Sciatic nerve (tissue), 2 donors: ENCODE results near the gene SLC35E4. TPM values are rescaled to one million over a fixed set of nuclear protein-coding genes. Genes with fewer than 3 reads are reported as not detected.

Experiments used
- ATAC-seq: fragments of 200-7000 bp; cut with Tn5 transposase; one replicate; pipeline ENCODE4 v1.9.1; 2020; ENCODE audit warnings: mild to moderate bottlenecking, moderate library complexity
- DNase-seq: peaks from one replicate; pipeline ENCODE4 v3.0.0-alpha.2; 2020; ENCODE audit warnings: low spot score
- intact Hi-C: fragments of 100-400 bp; cut with DNase I; formaldehyde crosslinking; loops from one replicate; pipeline ENCODE4 v1.14.2; 2022
- total RNA-seq: library from RNA; stranded (reverse); fragmentation: NEBNext Ultra II Directional; extraction: Animal tissue kit (Norgen Biotek cat#: 25700); gene quantifications from one replicate; pipeline ENCODE4 v1.2.1, GENCODE V29; 2021
- donor health status: DM: no; HTN: no; CAD: no.
- donor health status: DM: no; HTN: no; CAD: no.

The SLC35E4 gene
- total RNA-seq, 1 donor from 2014 or later: 3.4 TPM

DNA sequence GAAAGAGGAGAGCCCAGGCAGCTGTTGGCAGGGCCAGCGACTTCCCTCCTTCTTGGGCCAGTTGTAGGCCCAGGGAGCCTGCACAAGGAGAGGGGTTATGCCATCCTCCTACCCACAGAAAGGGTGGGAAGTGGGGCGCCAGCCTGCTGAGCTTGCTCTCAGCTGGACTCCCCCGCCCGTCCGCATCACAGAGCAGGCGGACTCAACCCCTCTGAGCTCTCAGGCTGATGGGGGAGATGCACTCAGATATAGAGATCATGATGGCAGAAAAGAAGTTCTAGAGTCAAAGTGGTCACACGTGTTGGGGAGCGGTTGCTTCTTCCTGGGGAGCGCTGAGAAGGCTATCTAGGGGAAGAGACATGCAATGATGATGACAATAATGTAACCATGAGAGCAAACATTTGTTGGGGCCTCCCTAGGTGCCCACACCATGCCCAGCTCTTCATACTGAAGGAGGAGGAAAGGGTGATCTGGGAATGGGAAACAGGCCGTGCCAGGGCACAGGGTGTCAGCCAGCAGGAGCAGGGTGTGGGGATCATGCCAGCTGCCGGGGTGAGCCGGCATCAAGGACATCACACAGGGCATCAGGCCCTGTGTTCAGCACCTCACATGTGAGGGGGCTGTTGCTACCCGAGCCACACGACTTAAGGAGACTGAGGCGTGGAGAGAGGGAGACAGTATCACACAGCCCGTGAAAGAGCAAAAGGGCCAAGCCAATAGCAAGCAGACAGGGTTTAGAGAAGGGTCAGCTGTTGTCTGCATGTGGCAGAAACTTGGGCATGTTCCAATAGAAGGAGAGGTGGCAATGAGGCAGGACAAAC is 7.7 kb downstream of the SLC35E4 start:
- ATAC-seq (no peak), DNase-seq (no peak)
- intact Hi-C loops: no loop called here

DNA sequence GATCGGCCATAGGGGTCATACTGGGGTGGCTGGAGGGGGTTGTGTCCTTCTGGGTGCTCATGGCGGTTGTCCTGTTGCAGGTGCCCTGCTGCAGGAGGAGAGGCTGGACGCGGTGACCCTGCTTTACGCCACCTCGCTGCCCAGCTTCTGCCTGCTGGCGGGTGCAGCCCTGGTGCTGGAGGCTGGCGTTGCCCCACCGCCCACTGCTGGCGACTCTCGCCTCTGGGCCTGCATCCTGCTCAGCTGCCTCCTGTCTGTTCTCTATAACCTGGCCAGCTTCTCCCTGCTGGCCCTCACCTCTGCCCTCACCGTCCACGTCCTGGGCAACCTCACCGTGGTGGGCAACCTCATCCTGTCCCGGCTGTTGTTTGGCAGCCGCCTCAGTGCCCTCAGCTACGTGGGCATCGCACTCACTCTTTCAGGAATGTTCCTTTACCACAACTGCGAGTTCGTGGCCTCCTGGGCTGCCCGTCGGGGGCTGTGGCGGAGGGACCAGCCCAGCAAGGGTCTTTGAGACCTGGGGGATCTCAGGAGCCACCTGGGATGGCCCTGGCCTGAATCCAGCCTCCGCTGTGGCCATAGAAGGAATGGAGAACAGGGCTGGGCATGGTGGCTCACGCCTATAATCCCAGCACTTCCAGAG is 11.1 kb downstream of the SLC35E4 start:
- intact Hi-C loops: no loop called here
- no peak for DNase-seq
- no peak for ATAC-seq

DNA sequence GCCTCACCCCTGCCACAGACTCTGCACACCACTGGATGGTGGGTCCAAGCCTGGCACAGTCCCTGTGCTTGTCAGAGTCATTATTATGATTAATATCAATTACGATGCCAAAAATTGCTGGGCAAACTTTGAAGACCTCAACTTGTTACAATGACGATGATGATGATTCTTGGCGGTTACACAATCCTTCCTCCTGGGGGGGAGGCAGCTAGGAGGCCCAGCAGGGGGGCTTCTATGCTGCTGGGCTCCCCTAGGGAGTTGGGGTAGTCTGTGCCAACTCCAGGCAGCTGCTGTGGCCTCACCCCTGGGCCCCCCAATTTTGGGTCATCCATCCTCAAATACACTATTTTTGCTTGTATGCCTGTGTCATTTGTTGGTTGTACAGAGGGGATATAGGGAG is 12.0 kb downstream of the SLC35E4 start:
- no peak for DNase-seq
- no peak for ATAC-seq
- intact Hi-C loops: no loop called here

DNA sequence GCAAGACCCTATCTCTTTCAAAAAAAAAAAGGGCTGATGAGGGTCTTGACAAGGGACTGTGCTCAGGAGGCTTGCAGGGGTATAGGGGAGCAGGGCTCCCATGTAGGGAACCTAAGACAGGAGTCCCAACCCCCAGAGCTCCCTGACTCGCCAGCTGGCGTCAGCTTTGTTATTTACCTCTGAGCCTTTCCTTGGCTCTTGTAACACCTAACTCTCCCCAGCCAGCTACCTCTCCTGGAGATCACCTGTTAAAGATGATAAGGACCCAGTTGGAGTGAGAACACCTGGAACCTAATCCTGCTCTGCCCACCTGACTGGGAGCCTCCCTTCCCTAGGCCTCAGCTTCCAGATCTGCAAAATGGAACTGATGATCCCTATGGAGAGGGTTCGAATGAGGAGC is 13.2 kb downstream of the SLC35E4 start:
- DNase-seq (no peak), ATAC-seq (no peak)
- intact Hi-C loops: no loop called here

DNA sequence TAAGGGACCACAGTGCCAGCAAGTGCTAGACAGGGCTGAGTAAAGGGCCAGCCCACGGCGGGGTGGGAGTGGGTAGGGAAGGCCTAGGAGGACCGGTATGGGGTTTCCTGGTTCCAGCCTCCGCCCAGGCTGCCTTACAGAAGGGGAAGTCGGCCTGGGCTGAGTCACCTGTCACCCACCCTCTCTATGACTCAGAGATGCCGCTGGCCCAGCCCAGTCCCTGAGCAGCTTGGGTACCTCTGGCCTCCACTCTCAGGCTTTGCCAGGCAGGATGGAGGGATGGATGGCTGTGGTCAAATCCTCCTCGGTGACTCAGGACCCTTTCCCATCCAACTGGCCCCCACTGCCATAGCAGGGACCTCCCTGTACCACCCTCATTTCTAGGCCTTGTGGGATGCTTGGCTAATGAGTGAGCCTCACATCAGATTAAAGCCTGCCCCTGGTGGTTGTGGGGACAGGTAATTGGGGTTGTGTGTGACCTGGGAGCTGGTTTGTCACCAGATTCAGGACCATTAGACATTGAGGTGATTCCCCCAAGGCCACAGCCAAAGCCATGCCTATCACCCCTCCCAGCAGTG is 13.9 kb downstream of the SLC35E4 start:
- ATAC-seq (peak; percentile 52), DNase-seq (no peak)
- intact Hi-C loops: no loop called here

DNA sequence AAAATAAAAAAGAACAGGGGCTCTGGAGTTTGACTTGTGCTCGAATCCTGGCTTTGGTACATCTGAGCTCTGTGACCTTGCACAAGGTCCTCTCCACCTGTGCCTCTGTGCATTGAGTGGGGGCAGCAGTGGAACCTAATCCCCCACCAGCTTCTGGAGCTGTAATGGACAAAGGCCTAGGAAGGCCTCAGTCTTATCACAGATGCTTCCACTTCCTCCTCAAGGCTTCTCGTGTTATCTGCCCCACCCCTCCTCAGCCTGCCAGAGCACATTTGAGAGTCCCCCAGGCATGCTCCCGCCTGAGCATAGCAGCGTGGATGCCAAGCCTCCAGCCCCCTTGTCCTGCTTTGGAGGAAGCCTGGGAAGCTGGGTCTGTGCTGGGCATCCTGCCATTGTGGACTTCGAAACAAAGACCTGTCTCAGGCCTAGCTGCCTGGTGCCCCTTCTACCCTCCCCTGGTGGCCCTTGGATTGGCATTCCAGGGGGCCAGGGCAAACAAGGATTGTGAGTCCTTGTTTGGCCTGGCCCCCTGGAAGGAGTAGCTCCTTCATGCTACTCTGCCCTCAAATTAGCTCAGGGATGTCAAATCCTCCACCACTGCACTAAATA is 15.0 kb downstream of the SLC35E4 start:
- no peak for ATAC-seq

DNA sequence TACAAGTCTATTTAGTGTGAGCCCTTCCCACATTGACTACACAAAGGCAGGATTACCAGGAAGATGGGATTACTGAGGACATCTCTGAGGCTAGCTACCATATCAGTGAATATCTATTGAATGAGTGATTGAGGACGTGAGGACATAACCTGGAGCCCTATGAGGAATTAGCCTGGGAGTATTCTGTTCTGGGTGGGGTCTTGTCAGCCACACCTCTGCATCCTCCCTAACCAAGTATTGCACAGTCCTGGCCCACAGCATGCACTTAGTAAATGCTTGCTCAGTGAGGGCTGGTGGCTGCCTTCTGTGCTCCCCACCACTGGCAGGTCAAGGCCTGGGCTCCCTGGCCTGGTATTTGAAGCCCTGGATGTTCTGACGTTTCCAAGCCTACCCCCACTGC is 17.3 kb downstream of the SLC35E4 start:
- intact Hi-C loops: no loop called here
- DNase-seq: no peak
- no peak for ATAC-seq

More for the DNA sequence above, 15.0 kb downstream of the SLC35E4 start:
- DNase-seq: no peak
- intact Hi-C loops: no loop called here

DNA sequence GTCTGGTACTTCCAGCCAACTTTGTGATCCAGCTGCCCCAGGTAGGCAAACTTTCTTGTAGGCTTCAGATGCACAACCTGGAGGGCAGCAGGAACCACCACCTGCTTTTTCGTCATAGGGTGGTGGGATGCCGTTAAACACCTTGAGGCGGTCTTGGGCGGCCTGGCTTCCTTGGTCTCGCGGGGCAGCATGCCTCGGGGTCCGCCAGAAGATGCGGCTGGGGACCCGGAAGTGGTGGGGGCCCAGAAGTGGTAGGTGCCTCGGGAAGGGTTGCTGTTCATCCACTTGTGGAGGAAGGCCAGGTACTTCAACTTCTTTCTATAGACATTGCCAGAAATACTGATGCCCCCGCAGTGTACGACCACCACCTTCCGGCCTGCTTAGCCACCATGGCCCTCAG is 18.8 kb downstream of the SLC35E4 start:
- no peak for DNase-seq
- intact Hi-C loops: no loop called here
- ATAC-seq: no peak

DNA sequence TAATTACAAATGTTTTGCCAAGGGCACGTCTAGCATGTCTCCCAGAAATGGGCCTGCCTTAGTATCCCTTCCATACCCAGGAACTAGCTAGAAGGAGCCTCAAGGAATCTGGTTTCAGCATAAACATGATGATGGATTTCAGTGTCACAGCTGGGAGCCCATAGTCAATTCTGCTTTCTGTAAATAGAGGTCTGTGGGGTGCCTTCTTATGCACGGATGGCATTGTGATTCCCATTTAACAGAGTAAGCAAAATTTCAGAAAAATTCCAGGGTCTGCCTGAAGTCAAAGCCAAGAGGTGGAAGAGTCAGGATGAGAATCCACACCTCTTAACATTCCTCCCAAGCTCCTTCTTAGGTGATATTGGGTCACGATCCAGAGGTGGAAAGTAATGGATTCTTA is 20.0 kb downstream of the SLC35E4 start:
- intact Hi-C loops: no loop called here
- ATAC-seq: no peak

DNA sequence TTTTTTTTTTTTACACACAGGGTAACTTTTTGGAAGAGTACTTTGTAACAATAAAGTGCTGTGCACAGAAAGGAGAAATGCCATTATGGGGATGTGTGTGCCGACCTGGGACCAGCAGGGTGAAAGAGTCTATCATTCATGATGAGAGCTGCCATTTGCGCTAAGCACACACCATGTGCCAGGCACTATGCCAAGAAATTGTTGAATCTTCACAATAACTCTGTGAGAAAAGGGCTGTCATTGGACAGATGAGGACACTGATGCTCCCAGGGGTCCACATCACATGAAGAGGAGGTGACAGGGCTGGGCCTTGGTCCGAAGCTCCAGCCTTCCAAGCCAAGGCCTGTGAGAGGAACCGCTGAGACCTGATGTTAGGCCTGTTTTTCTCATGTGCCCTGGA is 26.5 kb downstream of the SLC35E4 start:
- no peak for ATAC-seq
- intact Hi-C loops: no loop called here

More for the DNA sequence above, 20.0 kb downstream of the SLC35E4 start:
- no peak for DNase-seq

DNA sequence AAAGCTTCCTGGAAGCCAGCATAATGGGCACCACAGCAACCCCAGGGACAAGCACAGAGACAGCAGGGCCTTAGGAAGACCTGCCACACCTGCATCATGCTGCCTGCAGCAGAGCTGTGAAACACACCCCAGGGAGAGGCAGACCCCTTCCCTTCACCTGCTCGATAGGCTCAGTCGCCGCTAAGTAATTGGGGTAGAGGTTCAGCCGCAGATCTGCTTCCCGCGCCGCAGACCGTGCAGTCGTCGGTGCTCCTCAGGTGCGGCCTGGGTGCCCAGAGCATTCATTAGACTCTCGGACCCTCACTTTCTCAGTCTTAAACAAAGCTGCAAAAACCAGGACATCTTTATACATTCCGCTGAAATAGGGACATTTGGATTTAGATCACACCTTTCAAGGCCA is 29.2 kb downstream of the SLC35E4 start:
- ATAC-seq (no peak), DNase-seq (no peak)
- intact Hi-C loops: no loop called here

More for the DNA sequence above, 26.5 kb downstream of the SLC35E4 start:
- no peak for DNase-seq

DNA sequence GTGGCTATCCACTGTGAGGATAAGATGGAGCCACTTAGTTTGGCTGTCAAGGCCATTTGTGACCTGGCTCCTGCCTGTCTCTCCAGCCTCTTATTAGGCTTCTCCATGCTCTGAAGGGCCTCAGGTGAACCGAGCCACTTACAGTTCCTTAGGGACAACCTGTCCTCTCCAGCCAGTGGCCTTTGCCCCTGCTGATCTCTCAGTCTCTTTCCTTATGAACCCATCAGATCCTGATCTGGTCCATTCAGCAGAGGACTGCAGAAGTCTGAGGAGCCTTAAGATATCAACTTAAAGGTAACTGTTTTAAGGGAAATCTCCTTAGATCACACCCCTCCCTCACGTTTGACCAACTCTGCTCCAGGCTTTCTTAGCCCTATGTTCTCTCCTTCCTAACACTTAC is 29.7 kb downstream of the SLC35E4 start:
- intact Hi-C loops: no loop called here
- no peak for DNase-seq
- ATAC-seq: no peak

DNA sequence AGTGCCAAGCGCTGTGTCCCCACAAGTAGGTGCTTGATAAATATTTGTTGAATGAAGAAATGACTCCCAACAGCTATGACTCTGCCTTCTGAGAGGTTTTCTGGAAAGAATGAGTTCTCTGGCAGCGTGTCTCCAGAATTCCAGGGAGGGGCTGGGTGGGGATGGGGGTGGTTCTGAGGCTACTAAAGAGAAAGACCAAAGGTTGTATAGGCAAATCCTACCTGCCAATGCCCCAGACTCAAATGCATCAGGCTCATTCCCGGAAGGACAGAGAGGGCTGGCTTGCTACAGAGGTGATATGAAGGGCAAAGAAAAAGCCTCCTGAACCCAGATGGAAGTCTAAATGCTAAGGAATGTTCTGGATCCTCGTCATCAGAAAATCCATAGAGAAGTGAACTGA is 30.2 kb downstream of the SLC35E4 start:
- intact Hi-C loops: no loop called here
- DNase-seq (no peak), ATAC-seq (no peak)

DNA sequence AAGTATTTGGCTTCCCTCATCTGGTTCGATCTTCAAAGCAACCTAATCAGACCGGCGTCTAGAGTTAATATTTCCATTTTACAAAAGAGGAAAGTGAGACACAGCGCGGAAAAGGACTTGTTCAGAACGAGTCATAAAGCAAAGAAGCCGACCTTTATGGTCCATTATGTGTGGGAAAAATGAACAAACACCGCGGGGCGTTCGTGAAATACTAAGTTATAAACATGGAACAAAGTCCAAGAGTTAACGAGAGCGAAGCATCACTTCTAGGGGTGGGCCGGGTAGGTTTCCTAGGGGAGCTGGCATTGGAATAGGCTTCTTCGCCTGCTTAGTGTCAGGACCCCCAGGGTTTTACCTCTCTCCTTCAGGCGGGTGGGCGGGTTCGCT is 31.5 kb downstream of the SLC35E4 start:
- intact Hi-C loops: no loop called here
- DNase-seq: no peak
- ATAC-seq: peak; percentile 4

DNA sequence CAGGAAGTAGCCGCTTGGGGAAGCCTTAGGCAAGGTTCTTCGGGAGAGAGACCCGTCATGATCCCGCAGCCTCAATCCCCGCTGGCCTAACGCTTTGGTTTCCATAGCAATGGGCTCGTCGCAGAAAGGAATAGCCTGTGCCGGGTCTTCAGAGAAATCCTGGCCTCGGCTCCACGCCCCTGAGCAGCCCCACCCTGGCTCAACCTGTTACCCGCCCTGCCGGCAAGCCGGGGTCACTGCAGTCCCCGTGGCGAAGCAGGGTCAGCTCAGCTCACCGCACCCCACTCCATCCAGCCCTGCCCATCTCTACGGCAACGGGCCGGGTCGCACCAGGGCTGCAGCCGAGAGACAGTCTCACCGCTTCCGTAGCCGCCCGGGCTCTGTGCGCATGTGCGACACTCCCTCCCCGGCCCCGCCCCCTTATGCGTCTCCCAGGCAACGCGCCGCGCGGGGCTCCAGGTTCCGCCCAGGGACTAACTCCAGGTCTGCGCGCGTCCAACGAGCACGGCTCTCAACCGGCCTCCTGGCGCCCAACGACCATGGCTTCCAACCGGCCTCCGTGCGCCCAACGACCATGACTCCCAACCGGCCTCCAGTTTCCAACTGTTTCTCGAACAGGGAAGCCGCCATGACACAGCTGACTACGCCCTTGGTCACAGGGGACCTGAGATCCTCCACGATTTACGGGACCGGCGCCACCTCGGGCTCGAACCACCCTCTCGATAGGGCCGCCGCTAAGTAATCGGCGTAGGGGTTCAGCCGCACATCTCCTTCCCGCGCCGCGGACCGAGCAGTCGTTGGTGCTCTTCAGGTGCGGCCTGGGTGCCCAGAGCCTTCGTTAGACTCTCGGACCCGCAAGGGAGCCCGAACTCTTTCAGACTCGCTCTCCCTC is 32.2 kb downstream of the SLC35E4 start, which contains the start of gene DUSP18:
TSS of gene DUSP18 (minus strand) at position 382 of the 892 bp plus-strand sequence. CDS start 3,872 bp downstream, outside the sequence.
- intact Hi-C loops: no loop called here
- DNase-seq: peak; percentile 96
- ATAC-seq: peak; percentile 99

DNA sequence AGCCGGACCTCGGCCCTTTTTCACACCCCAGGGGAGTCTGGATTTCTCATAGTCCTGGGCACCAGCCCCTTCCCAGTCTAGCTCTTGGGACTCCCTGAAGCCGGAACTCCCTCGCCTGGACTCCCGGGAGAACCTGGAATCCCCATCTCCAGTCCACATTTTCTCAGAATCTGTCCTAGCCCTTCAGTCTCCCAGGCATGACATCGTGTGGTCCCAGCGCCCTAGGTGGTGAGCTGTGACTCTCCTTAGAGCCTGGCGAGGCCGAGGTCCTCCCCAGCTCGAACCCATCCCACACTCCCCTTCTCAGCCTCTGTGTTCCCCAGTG is 32.8 kb downstream of the SLC35E4 start:
- intact Hi-C loops: no loop called here
- DNase-seq (no peak), ATAC-seq (no peak)

DNA sequence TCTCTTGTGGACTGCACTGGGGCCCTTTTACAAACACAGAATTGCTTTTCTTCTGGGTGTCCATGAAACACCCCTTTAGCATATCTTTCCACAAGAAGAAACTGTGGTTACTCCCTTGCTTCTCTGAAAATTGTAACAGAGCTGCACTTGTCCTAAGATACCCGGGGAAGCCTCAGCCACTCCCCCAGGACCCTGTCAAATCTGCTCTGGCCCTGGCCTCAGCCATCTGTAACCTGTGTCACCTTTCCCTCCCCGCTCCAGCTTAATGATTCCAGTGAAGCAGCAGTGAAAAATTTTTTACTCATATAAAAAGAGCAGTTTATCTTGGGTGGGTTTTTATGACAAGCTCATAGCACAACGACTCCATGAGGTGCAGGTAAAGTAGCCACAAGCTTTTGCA is 35.5 kb downstream of the SLC35E4 start:
- intact Hi-C loops: no loop called here
- ATAC-seq: no peak
- DNase-seq: no peak

DNA sequence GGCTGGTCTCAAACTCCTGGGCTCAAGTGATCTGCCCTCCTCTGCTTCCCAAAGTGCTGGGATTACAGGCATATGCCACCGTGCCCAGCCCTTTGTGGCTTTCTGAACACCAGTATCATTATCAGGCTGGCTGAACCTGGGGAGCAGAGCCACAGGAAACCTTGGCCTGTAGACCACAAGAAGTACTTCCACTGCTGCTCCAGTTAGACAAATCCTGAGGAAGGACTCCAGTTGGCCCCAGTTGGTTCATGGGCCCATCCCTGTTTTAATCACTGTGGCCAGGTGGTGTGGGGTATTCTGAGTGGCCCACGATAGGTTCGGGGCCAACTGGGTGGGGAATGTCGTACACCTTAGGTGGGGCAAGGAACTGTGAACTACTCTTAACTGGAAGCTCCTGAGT is 37.6 kb downstream of the SLC35E4 start:
- DNase-seq (no peak), ATAC-seq (no peak)
- intact Hi-C loops: no loop called here

DNA sequence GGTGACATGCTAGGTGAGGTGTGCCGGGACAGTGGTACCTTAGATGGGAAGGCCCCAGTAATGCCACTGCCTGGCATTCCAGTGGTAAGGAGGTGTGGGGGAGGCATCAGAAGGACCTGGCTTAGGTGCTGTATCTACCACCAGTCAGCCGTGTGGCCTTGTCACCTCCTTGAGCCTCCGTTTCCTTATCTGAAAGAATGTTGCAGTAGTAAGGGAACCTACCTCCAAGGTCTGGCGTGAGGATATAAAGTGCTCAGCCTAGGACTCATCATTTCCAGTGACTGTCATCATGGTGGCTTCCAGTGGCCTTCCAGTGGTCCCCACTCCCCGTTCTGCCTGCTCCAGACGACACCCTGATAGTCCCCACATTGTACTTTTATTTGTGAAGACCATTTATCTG is 38.9 kb downstream of the SLC35E4 start:
- no peak for ATAC-seq
- intact Hi-C loops: no loop called here
- no peak for DNase-seq
